ENCODE results near the gene DICER1.

GRCh38 chr14:95134304-95134933 lies 22.9 kb downstream of the DICER1 start:
- TF ChIP-seq CTCF (IDR thresholded peaks at IDR 0.05) (no peak), POLR2A (IDR thresholded peaks at IDR 0.05) (no peak)

All from Peyer's patch (tissue), 4 donors.